Measurements from ENCODE around the gene TLE3.

Gene TLE3

GRCh38 chr15:70062321-70062956, 35.3 kb downstream of the TLE3 start:
- no peak for DNase-seq (ENCODE audit: low spot score)

GRCh38 chr15:70061696-70062270, 35.9 kb downstream of the TLE3 start:
- no peak for DNase-seq (ENCODE audit: low spot score)

- no peak for DNase-seq (ENCODE audit: low spot score)
Measured at GRCh38 chr15:70060993-70061305, 36.8 kb downstream of the TLE3 start.

- DNase-seq (ENCODE audit: low spot score) = no peak
Measured at GRCh38 chr15:70060214-70060992, 37.3 kb downstream of the TLE3 start.

GRCh38 chr15:70059476-70060213, 38.1 kb downstream of the TLE3 start:
- no peak for DNase-seq (ENCODE audit: low spot score)

GRCh38 chr15:70058642-70059360, 38.9 kb downstream of the TLE3 start:
- no peak for DNase-seq (ENCODE audit: low spot score)

GRCh38 chr15:70057931-70058641, 39.6 kb downstream of the TLE3 start:
- DNase-seq (ENCODE audit: low spot score) = no peak

- DNase-seq (ENCODE audit: low spot score) = no peak
Measured at GRCh38 chr15:70056091-70056680, 41.5 kb downstream of the TLE3 start.

GRCh38 chr15:70055601-70056051, 42.1 kb downstream of the TLE3 start:
- no peak for DNase-seq (ENCODE audit: low spot score)

GRCh38 chr15:70054884-70055387, 42.8 kb downstream of the TLE3 start:
- no peak for DNase-seq (ENCODE audit: low spot score)

- no peak for DNase-seq (ENCODE audit: low spot score)
Measured at GRCh38 chr15:70054366-70054765, 43.4 kb downstream of the TLE3 start.

GRCh38 chr15:70053716-70054229, 43.9 kb downstream of the TLE3 start:
- DNase-seq (ENCODE audit: low spot score) = no peak

GRCh38 chr15:70053001-70053715, 44.6 kb downstream of the TLE3 start:
- no peak for DNase-seq (ENCODE audit: low spot score)

GRCh38 chr15:70051948-70052633, 45.6 kb downstream of the TLE3 start:
- DNase-seq (ENCODE audit: low spot score) = no peak

- DNase-seq (ENCODE audit: low spot score) = no peak
Measured at GRCh38 chr15:70050970-70051369, 46.7 kb downstream of the TLE3 start.

GRCh38 chr15:70050441-70050840, 47.3 kb downstream of the TLE3 start:
- no peak for DNase-seq (ENCODE audit: low spot score)

GRCh38 chr15:70049701-70050301, 47.9 kb downstream of the TLE3 start:
- no peak for DNase-seq (ENCODE audit: low spot score)

GRCh38 chr15:70048578-70049514, 48.9 kb downstream of the TLE3 start:
- no peak for DNase-seq (ENCODE audit: low spot score)

Measured in CD4-positive, alpha-beta T cell treated with Interleukin-6 at 100 ng/mL for 8 hours (primary cell).